Stimulated activated CD4-positive, alpha-beta T cell treated with anti-CD3 and anti-CD28 coated beads, TNF-alpha, amount 100 ng/mL, for 24 hours (primary cell): ENCODE data around the gene ADGRB3.

ENCODE experiments used
- DNase-seq, 3 experiments: peaks; one replicate each; pipeline ENCODE4 v3.0.0-alpha.2; 2020; ENCODE audit warnings: low read depth in 3 of 3

Gene ADGRB3

GRCh38 chr6:69026243-69026642, 391.2 kb downstream of the ADGRB3 start:
- no peak for DNase-seq

DNA sequence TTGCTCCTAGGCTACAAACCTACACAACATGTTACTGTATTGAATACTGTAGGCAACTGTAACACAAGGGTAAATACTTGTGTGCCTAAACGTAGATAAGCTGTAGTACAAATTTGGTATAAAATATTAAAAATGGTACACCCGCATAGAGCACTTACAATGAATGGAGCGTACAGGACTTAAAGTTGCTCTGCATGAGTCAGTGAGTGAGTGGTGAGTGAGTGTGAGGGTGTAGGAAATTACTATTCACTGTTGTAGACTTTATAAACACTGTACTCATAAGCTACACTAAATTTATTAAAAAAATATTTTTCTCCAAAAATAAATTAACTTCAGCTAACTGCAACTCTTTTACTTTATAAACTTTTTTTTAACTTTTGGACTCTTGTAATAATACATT, 391.6 kb downstream of the ADGRB3 start:
- no peak for DNase-seq

DNA sequence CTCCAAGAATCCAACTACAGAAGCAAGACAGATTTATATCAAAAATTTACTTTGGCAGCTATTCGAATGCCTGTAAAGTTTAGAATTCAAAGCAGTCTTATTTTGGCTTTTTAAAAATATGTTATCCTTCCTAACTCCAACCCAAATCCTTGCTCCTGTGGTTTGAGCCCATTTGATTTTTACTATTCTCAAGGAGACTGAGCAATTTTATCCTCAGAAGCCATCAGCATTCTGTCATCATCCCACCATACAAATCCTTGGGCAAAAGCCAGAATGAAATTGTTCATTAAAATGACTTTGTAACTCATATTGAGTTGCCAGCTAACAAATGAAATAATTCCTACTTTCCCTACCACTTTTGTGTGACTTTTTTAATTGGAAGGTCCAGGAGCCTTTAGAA, 392.8 kb downstream of the ADGRB3 start:
- no peak for DNase-seq

DNA sequence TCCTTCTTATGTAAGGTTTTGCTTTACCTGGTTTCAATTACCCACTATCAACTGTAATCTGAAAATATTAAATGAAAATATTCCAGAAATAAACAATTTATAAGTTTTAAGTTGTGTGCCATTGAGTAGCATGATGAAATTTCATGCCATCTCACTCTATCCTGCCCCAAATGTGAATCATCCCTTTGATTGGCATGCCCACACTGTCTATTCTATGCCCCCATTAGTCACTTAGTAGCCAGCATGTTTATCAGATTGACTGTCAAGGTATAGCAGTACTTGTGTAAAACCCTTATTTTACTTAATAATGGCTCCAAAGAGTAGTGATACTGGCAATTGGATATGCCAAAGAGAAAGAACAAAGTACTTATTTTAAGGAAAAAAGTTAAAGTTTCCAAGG, 403.8 kb downstream of the ADGRB3 start:
- DNase-seq: no peak

GRCh38 chr6:69042297-69042696, 407.2 kb downstream of the ADGRB3 start:
- no peak for DNase-seq

DNA sequence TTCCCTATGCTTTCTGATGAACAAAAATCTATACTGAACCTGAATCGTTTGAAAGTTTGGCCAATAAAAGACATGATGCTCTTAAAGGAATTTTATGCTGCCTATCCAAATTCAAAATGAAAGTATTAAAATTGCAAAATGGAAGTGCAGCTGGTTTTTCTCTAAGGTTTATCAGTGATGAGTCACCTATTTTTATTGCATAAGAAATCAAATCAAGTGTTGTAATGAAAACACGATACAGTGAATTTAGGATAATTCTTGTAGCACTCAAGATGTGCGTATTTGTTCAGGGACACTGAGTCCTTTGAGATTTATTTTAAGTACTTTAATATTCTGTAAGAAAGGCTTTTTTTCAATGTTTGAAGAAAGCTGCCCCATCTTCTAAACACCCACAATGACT, 409.5 kb downstream of the ADGRB3 start:
- DNase-seq: no peak

DNA sequence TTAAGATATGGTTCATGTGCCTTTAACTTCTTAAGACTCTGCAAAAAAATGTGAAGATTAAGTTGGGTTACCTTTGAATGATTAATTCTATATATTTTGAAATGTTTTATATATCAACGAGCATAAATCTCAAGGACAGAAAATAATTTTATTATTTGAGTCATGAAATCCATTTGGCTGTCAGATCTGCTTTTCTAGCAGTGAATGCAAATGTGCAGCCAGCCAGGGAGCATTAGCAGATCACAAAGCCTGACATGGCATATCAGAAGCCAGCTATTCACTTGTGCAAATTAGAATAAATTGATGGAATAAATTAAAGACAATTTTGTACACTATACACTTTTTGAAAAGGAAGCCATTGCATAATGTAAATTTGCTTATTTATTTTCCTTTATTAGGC, 424.3 kb downstream of the ADGRB3 start:
- no peak for DNase-seq

- no peak for DNase-seq
Observed at GRCh38 chr6:69061066-69061465, 426.0 kb downstream of the ADGRB3 start.

- DNase-seq: no peak
Observed at GRCh38 chr6:69063401-69063800, 428.3 kb downstream of the ADGRB3 start.

GRCh38 chr6:69064226-69064625, 429.1 kb downstream of the ADGRB3 start:
- DNase-seq: no peak

- no peak for DNase-seq
Observed at GRCh38 chr6:69069881-69070280, 434.8 kb downstream of the ADGRB3 start.

GRCh38 chr6:69072796-69073195, 437.7 kb downstream of the ADGRB3 start:
- no peak for DNase-seq

DNA sequence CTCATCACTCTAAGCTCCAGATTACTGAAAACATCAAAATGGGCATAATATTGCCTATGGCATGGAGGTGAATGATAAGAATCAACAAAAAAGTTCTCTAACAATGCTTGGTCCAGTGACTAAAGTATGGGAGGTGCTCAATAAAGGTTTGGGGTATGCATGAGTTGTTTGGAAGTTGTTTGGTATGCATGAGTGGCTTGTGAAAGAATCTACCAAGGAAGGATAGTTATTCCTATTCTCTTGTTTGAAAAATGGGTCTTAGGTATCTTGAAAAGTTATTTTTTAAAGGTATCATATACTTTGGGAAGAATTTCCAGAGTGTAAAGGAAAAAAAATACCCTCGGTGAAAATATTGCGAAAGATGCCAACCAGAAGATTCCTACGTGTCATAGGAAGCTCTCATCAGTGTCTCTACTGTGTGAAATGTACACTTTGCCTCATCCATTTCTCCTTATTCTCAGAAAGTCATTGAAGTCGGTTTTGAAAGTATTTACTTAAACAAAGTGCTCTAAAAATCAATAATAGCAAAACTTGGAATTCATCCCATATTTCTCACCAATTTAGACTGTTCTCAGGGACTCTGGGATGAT, 449.8 kb downstream of the ADGRB3 start:
- DNase-seq: no peak

GRCh38 chr6:69086689-69087088, 451.6 kb downstream of the ADGRB3 start:
- no peak for DNase-seq

DNA sequence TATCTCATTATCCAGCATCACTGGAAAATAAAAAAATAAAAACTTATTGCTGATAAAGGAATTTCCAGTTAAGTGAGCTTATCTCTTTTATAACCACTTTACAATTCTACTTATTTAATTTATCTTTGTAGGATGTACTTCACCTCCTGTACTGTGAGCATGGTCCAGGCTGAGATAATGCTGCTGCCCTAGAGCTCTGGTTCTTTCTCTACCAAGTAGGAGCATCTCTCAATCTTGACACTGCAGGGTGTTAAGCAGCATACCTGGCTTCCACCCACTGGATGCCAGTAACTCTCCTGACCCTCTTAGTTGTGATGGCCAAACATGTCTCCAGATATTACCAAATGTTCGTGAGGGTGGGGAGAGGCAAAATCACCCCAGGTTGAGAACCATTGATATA, 454.5 kb downstream of the ADGRB3 start:
- DNase-seq: no peak

- DNase-seq: no peak
Observed at GRCh38 chr6:69090132-69090531, 455.1 kb downstream of the ADGRB3 start.

DNA sequence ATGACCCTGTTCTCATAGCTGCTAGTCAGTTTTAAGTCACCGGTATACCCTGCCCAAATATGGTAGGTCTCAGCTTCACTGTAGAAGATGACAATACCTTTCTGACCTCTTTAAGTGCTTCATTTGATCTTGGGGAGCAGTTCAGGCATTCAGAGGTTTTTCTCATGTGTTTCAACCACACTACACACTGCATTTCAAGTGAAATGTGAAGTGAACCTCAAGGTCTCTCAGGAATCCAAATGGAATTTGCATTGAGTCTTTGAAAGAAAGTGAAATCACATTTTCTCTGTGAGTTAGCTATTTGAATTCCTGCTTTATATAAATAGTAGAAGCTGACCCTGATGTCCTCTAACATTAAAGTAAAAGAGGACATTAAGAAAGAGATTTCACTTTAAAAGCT, 461.6 kb downstream of the ADGRB3 start:
- no peak for DNase-seq

GRCh38 chr6:69097948-69098347, 462.9 kb downstream of the ADGRB3 start:
- no peak for DNase-seq

GRCh38 chr6:69098910-69099309, 463.8 kb downstream of the ADGRB3 start:
- no peak for DNase-seq

- DNase-seq: no peak
Observed at GRCh38 chr6:69100772-69101171, 465.7 kb downstream of the ADGRB3 start.

GRCh38 chr6:69102416-69102815, 467.3 kb downstream of the ADGRB3 start:
- DNase-seq: no peak

DNA sequence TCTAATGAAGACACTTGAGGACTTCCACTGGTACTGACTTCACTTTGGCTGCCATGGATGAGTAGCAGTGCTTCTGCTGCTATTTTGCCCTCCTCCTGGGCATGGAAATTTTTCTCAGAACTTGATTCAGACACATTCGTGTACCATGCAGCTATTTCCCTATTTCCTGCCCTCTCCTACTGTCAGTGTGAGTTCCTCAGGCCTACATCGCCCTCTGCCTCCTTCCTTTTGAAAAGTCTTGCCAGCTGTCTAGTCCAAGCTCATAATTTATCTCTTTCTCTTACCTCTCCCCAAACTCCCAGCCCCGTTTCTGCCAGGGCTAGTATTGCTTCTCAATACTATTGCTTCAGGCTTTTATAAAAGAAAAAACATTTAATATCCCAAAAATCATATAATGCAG, 470.2 kb downstream of the ADGRB3 start:
- DNase-seq: no peak

GRCh38 chr6:69106511-69106910, 471.4 kb downstream of the ADGRB3 start:
- no peak for DNase-seq

DNA sequence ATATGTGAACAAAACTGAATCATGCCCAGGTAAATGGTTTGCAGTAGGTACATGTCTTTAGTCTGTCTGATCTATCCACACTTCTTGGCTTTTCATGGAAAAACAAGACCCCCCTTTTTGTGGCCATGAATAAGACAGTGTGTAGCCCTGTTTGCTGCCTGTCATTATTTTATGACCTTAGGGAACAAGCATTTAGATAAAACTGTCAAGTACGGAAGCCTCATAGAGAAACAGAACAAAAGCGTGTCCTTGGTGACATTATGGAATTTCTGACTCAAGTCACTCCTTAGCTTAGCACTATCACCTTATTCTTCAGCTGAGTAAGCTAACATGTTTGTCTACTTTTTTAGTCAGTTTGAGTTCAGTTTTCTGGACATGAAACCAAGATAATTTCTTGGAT, 476.2 kb downstream of the ADGRB3 start:
- no peak for DNase-seq

DNA sequence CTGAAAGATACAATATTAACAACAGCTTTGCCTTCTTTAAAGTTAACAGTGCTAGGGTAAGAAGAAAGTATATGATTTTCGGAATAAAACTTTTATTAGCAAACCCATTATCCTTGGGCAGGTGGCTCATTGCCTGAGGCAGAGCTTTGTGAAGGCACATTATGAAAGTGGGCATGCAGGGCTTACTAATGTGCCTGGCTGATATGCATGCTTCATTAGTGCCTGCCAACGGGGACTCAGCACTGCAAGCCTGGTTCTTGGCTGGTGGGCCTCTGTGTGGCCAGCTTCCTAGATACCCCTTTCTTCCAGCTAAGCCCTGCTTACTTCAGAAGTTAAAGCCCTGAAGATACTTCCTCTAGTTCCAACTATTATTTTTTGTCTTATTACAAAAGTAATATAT, 481.6 kb downstream of the ADGRB3 start:
- no peak for DNase-seq
